A549 (cell line): ENCODE results near the gene HOMER2. TPM values are rescaled to one million over a fixed set of nuclear protein-coding genes. Genes with fewer than 3 reads are reported as not detected.

Source experiments
- ATAC-seq, 2 experiments: fragments of 200-7000 bp in 1 of 2; fragments of >200 bp in 1 of 2; cut with Nextera tagmentation in 1 of 2; cut with Tn5 transposase in 1 of 2; 3 replicates each; pipeline versions ENCODE4 v1.8.0 to v1.9.1; 2018 to 2020; ENCODE audit warnings: mild to moderate bottlenecking in 1 of 2, moderate library complexity in 1 of 2
- CTCF ChIA-PET: fragments of 300-600 bp; sonication (Branson Sonifier 250); formaldehyde crosslinking; extraction: SDS; loops from one replicate; lab custom pipeline; 2021; ENCODE audit warnings: antibody characterized with exemption, inconsistent platforms; lab: Yijun Ruan, JAX
- POLR2A ChIA-PET: fragments of 350-600 bp; formaldehyde crosslinking; extraction: SDS; loops from one replicate; lab custom pipeline; 2021; ENCODE audit warnings: antibody characterized with exemption, inconsistent platforms; lab: Yijun Ruan, JAX
- DNase-seq, 2 experiments: peaks; one replicate each; pipeline versions ENCODE4 v3.0.0 to v3.0.0-alpha.2; 2011 to 2016; ENCODE audit warnings: low read depth in 1 of 2, low spot score in 1 of 2
- FAIRE-seq: peaks from 2 replicates; lab custom pipeline; 2011; peaks lifted over from hg19 to GRCh38; lab: Jason Lieb, UNC
- H3K27ac ChIP-seq, 2 experiments: fragments of >200 bp; sonication (Bioruptor Twin); formaldehyde crosslinking; 3 replicates each; pipeline ENCODE4 v1.5.1; 2016 to 2017
- H3K4me1 ChIP-seq: fragments of >200 bp; sonication (Bioruptor Twin); formaldehyde crosslinking; 3 replicates; pipeline ENCODE4 v1.6.1; 2016
- H3K4me2 ChIP-seq: fragments of >200 bp; sonication (Bioruptor Twin); formaldehyde crosslinking; 3 replicates; pipeline ENCODE4 v1.6.1; 2016
- H3K4me3 ChIP-seq: fragments of >200 bp; sonication (Bioruptor Twin); formaldehyde crosslinking; 3 replicates; pipeline ENCODE4 v1.5.1; 2016
- H3K9me3 ChIP-seq: fragments of >200 bp; sonication (Bioruptor Twin); formaldehyde crosslinking; 3 replicates; pipeline ENCODE4 v1.6.1; 2016
- BHLHE40 ChIP-seq: IDR thresholded peaks from 2 replicates; pipeline ENCODE4 v1.6.1; 2012; ENCODE audit warnings: low read depth, low read length, inconsistent platforms
- CHD2 ChIP-seq: fragments of 150-350 bp; IDR thresholded peaks from 2 replicates; pipeline ENCODE4 v1.6.1; 2014; ENCODE audit warnings: low read length; ENCODE audit not compliant: partially characterized antibody
- EHF ChIP-seq: fragments of 250-450 bp; sonication (Bioruptor Pico); IDR thresholded peaks from 2 replicates; pipeline ENCODE4 v1.5.0; 2020; ENCODE audit warnings: mild to moderate bottlenecking
- ESRRA ChIP-seq: fragments of 150-350 bp; IDR thresholded peaks from 2 replicates; pipeline ENCODE4 v1.6.1; 2014; ENCODE audit warnings: mild to moderate bottlenecking, low read length, borderline replicate concordance
- FOSL2 ChIP-seq, 2 experiments: fragments of 450-650 bp in 1 of 2; fragments of >200 bp in 1 of 2; sonication (Bioruptor Twin) in 1 of 2; formaldehyde crosslinking; IDR thresholded peaks; 2 replicates each; pipeline versions ENCODE4 v1.5.0 to v1.6.1; 2016 to 2020; ENCODE audit warnings: mild to moderate bottlenecking in 1 of 2, moderate library complexity in 1 of 2
- HEYL ChIP-seq: fragments of 250-450 bp; sonication (Bioruptor Pico); IDR thresholded peaks from 2 replicates; pipeline ENCODE4 v1.8.0; 2021; ENCODE audit warnings: mild to moderate bottlenecking, moderate library complexity
- JUN ChIP-seq, 2 experiments: fragments of >200 bp; sonication (Bioruptor Twin); formaldehyde crosslinking; IDR thresholded peaks; 2 replicates in 1 of 2; 3 replicates in 1 of 2; pipeline ENCODE4 v1.6.1; 2016 to 2017
- MAZ ChIP-seq: fragments of 150-350 bp; IDR thresholded peaks from 2 replicates; pipeline ENCODE4 v1.6.1; 2014; ENCODE audit warnings: antibody characterized with exemption, low read depth, low read length, borderline replicate concordance
- NR3C1 ChIP-seq: fragments of >200 bp; sonication (Bioruptor Twin); formaldehyde crosslinking; IDR thresholded peaks from 3 replicates; pipeline ENCODE4 v1.6.1; 2017
- POLR2A ChIP-seq: IDR thresholded peaks from 2 replicates; pipeline ENCODE4 v1.6.1; 2012; ENCODE audit warnings: mild to moderate bottlenecking, low read length
- RAD21 ChIP-seq, 2 experiments: fragments of >200 bp in 1 of 2; sonication (Bioruptor Twin) in 1 of 2; formaldehyde crosslinking in 1 of 2; IDR thresholded peaks in 1 of 2; conservative IDR thresholded peaks in 1 of 2; 2 replicates in 1 of 2; 3 replicates in 1 of 2; pipeline ENCODE4 v1.6.1; 2012 to 2018; ENCODE audit warnings: inconsistent platforms in 1 of 2
- SMC3 ChIP-seq: fragments of >200 bp; sonication (Bioruptor Twin); formaldehyde crosslinking; IDR thresholded peaks from 3 replicates; pipeline ENCODE4 v1.6.1; 2018; ENCODE audit warnings: inconsistent platforms
- ZC3H11A ChIP-seq: fragments of 450-650 bp; IDR thresholded peaks from 2 replicates; pipeline ENCODE4 v1.6.1; 2014; ENCODE audit warnings: antibody characterized with exemption, mild to moderate bottlenecking
- ZNF302 ChIP-seq: fragments of 250-450 bp; sonication (Bioruptor Pico); IDR thresholded peaks from 2 replicates; pipeline ENCODE4 v1.9.0; 2021; ENCODE audit warnings: inconsistent platforms, mild to moderate bottlenecking, moderate library complexity
- WGBS: methylation state at CpG from one replicate; pipeline ENCODE4 v1.1.6; 2017; ENCODE audit errors: missing lambda C conversion rate; 5-methylcytosine and 5-hydroxymethylcytosine counted together
- polyA plus RNA-seq, 4 experiments: library from polyadenylated mRNA; depleted of rRNA in 3 of 4; stranded (reverse); fragments of >200 nt; fragmentation: RNase III in 1 of 4; extraction: RNeasy Plus Mini Kit Qiagen cat#74134 plus additional on column Dnase treatment in 1 of 4; gene quantifications; 2 replicates in 3 of 4; 3 replicates in 1 of 4; pipeline ENCODE4 v1.2.3, GENCODE V29; 2011 to 2017
- TF ChIP-seq, protein P1 (sequence below): fragments of >200 bp; sonication (Bioruptor Twin); formaldehyde crosslinking; IDR thresholded peaks from 3 replicates; pipeline ENCODE4 v1.6.1; 2016
- TF ChIP-seq, protein P2 (sequence below): fragments of 450-650 bp; IDR thresholded peaks from 2 replicates; pipeline ENCODE4 v1.6.1; 2014; ENCODE audit warnings: antibody characterized with exemption
- TF ChIP-seq, protein P3 (sequence below): fragments of >200 bp; sonication (Bioruptor Twin); formaldehyde crosslinking; IDR thresholded peaks from 3 replicates; pipeline ENCODE4 v1.5.1; 2016
- TF ChIP-seq, protein P4 (sequence below): fragments of 150-350 bp; IDR thresholded peaks from 2 replicates; pipeline ENCODE4 v1.6.1; 2014; ENCODE audit warnings: low read depth, mild to moderate bottlenecking, low read length
- TF ChIP-seq, protein P5 (sequence below): fragments of >200 bp; sonication (Bioruptor Twin); formaldehyde crosslinking; IDR thresholded peaks from 2 replicates; pipeline ENCODE4 v1.6.1; 2016
- TF ChIP-seq, protein P6 (sequence below): IDR thresholded peaks from 2 replicates; pipeline ENCODE4 v1.6.1; 2012

The HOMER2 gene
- polyA plus RNA-seq, 2 of the 4 experiments (the other 2 are of a cell fraction): 9.4 to 15.4 TPM

DNA sequence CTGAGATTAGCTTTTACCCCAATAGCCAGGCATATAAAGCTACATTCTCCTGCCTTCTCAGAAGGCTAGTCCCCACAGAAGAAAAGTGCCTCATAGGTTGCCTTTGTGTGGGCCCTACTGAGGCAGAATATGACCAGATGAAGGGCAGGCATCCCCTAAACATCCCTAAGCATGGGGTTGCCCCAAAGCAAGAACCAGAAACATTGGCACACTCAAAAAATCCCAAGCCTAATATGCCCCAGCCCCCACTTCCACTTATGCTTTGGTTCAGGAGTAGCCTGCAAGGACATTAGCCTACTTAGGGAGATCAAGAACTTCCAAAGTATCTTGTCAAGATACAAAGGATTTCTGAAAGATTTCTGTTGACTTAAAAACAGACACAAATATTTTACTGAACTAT, 113.4 kb downstream of the HOMER2 start:
- ChIA-PET CTCF (interaction anchor here (1.1 to 2.7 kb wide), 2 partner anchors 11 to 172 kb away, joined by 3 to 15 read pairs; no protein-coding TSS in a partner anchor), POLR2A (no interaction called here)
- ATAC-seq: no peak
- no peak for FAIRE-seq
- Histone ChIP-seq H3K9me3 (no peaks in the 10 kb centered on the region), H3K4me1 (no peaks in the 10 kb centered on the region)
- TF ChIP-seq CHD2 (no peak), RAD21 (conservative IDR thresholded peaks at IDR 0.05 in 1 of 2, IDR thresholded peaks at IDR 0.05 in 1 of 2) (no peak), NR3C1 (no peak), ESRRA (no peak), JUN (IDR thresholded peaks at IDR 0.05) (no peak)
- TF ChIP-seq, all 56 proteins: peak for 0
- Histone ChIP-seq H3K27ac (no peak overlapping the region), H3K4me3 (no peak overlapping the region), H3K4me2 (no peak overlapping the region)
- DNase-seq: no peak

DNA sequence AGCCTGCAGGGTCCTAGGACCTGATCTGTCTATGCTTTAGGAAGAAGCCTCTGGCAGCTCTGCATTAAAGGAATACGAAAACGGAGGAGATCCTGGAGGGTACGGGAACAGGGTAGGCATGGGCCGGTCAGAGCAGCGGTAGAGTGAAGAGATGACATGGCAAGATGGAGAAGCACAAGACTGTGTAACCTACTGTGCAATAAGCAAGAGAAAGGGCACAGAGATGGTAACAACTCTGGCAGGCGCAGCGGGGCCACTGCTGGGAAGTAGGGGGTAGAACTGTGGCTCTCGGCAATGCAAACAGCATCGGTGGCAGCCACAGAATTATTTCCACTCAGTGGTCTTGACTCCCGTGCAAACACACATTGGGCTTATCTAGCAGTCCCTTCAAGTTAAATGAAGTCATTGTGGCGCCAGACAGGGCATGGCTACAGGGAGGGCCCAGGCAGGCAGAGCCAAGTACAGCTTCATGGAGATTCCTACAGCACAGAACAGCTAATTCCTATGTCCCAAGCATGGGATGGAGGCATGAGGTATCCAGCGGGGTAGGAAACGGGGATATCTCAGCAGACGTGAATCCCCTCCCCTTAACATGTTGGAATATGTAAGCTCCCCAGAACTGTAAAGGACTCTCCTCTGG, 114.3 kb downstream of the HOMER2 start:
- TF ChIP-seq FOSL2 (IDR thresholded peaks at IDR 0.05) (no peak), FOSL2 (CRISPR knock-in tag; IDR thresholded peaks at IDR 0.05) (no peak), ZC3H11A (no peak), MAZ (no peak), RAD21 (conservative IDR thresholded peaks at IDR 0.05 in 1 of 2, IDR thresholded peaks at IDR 0.05 in 1 of 2) (no peak), HEYL (CRISPR knock-in tag) (no peak), EHF (CRISPR knock-in tag) (no peak), ZNF302 (no peak), POLR2A (no peak), SMC3 (no peak), BHLHE40 (no peak)
- TF ChIP-seq, protein P1, sequence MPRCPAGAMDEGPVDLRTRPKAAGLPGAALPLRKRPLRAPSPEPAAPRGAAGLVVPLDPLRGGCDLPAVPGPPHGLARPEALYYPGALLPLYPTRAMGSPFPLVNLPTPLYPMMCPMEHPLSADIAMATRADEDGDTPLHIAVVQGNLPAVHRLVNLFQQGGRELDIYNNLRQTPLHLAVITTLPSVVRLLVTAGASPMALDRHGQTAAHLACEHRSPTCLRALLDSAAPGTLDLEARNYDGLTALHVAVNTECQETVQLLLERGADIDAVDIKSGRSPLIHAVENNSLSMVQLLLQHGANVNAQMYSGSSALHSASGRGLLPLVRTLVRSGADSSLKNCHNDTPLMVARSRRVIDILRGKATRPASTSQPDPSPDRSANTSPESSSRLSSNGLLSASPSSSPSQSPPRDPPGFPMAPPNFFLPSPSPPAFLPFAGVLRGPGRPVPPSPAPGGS: no peak
- TF ChIP-seq, protein P2, sequence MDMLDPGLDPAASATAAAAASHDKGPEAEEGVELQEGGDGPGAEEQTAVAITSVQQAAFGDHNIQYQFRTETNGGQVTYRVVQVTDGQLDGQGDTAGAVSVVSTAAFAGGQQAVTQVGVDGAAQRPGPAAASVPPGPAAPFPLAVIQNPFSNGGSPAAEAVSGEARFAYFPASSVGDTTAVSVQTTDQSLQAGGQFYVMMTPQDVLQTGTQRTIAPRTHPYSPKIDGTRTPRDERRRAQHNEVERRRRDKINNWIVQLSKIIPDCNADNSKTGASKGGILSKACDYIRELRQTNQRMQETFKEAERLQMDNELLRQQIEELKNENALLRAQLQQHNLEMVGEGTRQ: no peak
- TF ChIP-seq, protein P3, sequence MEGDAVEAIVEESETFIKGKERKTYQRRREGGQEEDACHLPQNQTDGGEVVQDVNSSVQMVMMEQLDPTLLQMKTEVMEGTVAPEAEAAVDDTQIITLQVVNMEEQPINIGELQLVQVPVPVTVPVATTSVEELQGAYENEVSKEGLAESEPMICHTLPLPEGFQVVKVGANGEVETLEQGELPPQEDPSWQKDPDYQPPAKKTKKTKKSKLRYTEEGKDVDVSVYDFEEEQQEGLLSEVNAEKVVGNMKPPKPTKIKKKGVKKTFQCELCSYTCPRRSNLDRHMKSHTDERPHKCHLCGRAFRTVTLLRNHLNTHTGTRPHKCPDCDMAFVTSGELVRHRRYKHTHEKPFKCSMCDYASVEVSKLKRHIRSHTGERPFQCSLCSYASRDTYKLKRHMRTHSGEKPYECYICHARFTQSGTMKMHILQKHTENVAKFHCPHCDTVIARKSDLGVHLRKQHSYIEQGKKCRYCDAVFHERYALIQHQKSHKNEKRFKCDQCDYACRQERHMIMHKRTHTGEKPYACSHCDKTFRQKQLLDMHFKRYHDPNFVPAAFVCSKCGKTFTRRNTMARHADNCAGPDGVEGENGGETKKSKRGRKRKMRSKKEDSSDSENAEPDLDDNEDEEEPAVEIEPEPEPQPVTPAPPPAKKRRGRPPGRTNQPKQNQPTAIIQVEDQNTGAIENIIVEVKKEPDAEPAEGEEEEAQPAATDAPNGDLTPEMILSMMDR: no peak
- TF ChIP-seq, protein P4, sequence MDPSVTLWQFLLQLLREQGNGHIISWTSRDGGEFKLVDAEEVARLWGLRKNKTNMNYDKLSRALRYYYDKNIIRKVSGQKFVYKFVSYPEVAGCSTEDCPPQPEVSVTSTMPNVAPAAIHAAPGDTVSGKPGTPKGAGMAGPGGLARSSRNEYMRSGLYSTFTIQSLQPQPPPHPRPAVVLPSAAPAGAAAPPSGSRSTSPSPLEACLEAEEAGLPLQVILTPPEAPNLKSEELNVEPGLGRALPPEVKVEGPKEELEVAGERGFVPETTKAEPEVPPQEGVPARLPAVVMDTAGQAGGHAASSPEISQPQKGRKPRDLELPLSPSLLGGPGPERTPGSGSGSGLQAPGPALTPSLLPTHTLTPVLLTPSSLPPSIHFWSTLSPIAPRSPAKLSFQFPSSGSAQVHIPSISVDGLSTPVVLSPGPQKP: no peak
- TF ChIP-seq, protein P5, sequence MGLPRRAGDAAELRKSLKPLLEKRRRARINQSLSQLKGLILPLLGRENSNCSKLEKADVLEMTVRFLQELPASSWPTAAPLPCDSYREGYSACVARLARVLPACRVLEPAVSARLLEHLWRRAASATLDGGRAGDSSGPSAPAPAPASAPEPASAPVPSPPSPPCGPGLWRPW: no peak
- TF ChIP-seq, protein P6, sequence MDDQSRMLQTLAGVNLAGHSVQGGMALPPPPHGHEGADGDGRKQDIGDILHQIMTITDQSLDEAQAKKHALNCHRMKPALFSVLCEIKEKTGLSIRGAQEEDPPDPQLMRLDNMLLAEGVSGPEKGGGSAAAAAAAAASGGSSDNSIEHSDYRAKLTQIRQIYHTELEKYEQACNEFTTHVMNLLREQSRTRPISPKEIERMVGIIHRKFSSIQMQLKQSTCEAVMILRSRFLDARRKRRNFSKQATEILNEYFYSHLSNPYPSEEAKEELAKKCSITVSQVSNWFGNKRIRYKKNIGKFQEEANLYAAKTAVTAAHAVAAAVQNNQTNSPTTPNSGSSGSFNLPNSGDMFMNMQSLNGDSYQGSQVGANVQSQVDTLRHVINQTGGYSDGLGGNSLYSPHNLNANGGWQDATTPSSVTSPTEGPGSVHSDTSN: no peak
- 94% methylated on average over 14 of the region's 14 CpGs for WGBS
- Histone ChIP-seq H3K9me3 (no peaks in the 10 kb centered on the region), H3K4me1 (no peaks in the 10 kb centered on the region; the same call in 1 of the 3 replicates), H3K4me2 (no peak overlapping the region), H3K4me3 (no peak overlapping the region), H3K27ac (no peak overlapping the region)
- DNase-seq (no peak), FAIRE-seq (no peak), ATAC-seq (peak; percentile 44 to 60; a peak in 5 of 6 replicates)
- POLR2A ChIA-PET: no interaction called here
- CTCF ChIA-PET: interaction anchor here (1.1 to 2.7 kb wide), 5 partner anchors 10 to 173 kb away, joined by 3 to 15 read pairs (median 4); no protein-coding TSS in a partner anchor
